Measurements from ENCODE around the gene ARHGAP10.
"Not testable (repeated sequence)": the region's sequence is repeated elsewhere in the genome, so short reads cannot be mapped to it uniquely, and the experiment has no call there.

ARHGAP10 gene

DNA sequence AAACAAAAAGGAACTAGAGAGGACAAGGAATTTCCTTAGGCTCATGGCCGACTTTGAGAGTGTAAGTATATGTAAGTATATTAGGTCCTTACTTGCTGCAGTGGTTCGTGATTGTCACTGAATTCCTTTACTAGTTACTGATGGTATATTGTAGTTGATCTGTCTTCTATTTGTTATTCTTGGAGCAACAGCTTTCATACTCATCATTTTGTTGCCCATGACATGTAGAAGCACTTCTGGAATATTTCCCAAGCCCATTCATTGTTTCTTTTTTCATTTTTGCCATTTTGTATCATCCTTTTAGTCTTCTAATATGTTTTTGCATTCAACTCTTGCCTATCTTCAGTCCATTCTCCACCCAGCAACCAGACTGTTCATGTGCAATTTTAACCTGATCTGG is 170.0 kb downstream of the ARHGAP10 start:
- DNase-seq (ENCODE audit: low spot score) = no peak
- H2BK15ac ChIP-seq (ENCODE audit: low read length) = no peak overlapping the region
- H2BK5ac ChIP-seq (ENCODE audit: low read length) = no peak overlapping the region
- no peaks in the 10 kb centered on the region for H3K27me3 ChIP-seq (ENCODE audit: control insufficient read depth in 3 of 3, insufficient read depth in 3 of 3, low read depth in 1 of 3, low read length in 3 of 3)
- no peak overlapping the region for H2BK120ac ChIP-seq (ENCODE audit: low read depth, low read length)
- H2AFZ ChIP-seq (ENCODE audit: low read length) = no peak overlapping the region
- H3K4me2 ChIP-seq (ENCODE audit: insufficient read depth, low read length, poor library complexity, severe bottlenecking) = no peak overlapping the region
- no peak overlapping the region for H4K8ac ChIP-seq (ENCODE audit: low read depth, low read length)
- no peak overlapping the region for H3K27ac ChIP-seq (replicated peaks; ENCODE audit: low read length)
- no peak overlapping the region for H2BK12ac ChIP-seq (ENCODE audit: low read length)
- H3K14ac ChIP-seq (ENCODE audit: low read length) = no peak overlapping the region
- H3K4me3 ChIP-seq (ENCODE audit: low read length in 2 of 2) = no peak overlapping the region
- H3K79me1 ChIP-seq (ENCODE audit: low read depth, low read length) = no peaks in the 10 kb centered on the region
- H3K18ac ChIP-seq (ENCODE audit: low read length) = no peak overlapping the region
- no peak overlapping the region for H3K9ac ChIP-seq (ENCODE audit: low read depth, low read length, poor library complexity)
- WGBS, 2 donors (ENCODE audit: extremely low coverage in 2 of 2, insufficient read length in 2 of 2, insufficient replicate concordance in 1 of 2) = no CpG with 5 or more reads among the region's 2 CpGs
- H3K36me3 ChIP-seq (replicated peaks in 1 of 2; ENCODE audit: control insufficient read depth in 2 of 2, insufficient read depth in 2 of 2, low read length in 2 of 2) = no peaks in the 10 kb centered on the region
- no peak overlapping the region for H2AK5ac ChIP-seq (ENCODE audit: low read depth, low read length)
- no peak overlapping the region for H3K4ac ChIP-seq (ENCODE audit: low read length)
- no peak overlapping the region for H4K91ac ChIP-seq (ENCODE audit: low read depth, low read length, poor library complexity)
- no peaks in the 10 kb centered on the region for H3K9me3 ChIP-seq (replicated peaks in 1 of 2; ENCODE audit: control insufficient read depth in 2 of 2, insufficient read depth in 1 of 2, low read depth in 1 of 2, low read length in 2 of 2)
- no peak overlapping the region for H3K23ac ChIP-seq (ENCODE audit: low read depth, low read length, poor library complexity)
- no peaks in the 10 kb centered on the region for H3K4me1 ChIP-seq (ENCODE audit: control insufficient read depth in 2 of 2, insufficient read depth in 1 of 2, low read depth in 1 of 2, low read length in 2 of 2)

GRCh38 chr4:147909225-147909624 is 177.3 kb downstream of the ARHGAP10 start:
- Histone ChIP-seq H4K8ac (ENCODE audit: low read depth, low read length) (no peak overlapping the region), H3K4me2 (ENCODE audit: insufficient read depth, low read length, poor library complexity, severe bottlenecking) (no peak overlapping the region), H4K91ac (ENCODE audit: low read depth, low read length, poor library complexity) (no peak overlapping the region), H3K4me3 (ENCODE audit: low read length in 2 of 2) (no peak overlapping the region), H3K4ac (ENCODE audit: low read length) (no peak overlapping the region), H3K9ac (ENCODE audit: low read depth, low read length, poor library complexity) (no peak overlapping the region), H3K18ac (ENCODE audit: low read length) (no peak overlapping the region), H2BK15ac (ENCODE audit: low read length) (no peak overlapping the region), H2AFZ (ENCODE audit: low read length) (no peak overlapping the region), H3K9me3 (replicated peaks in 1 of 2; ENCODE audit: control insufficient read depth in 2 of 2, insufficient read depth in 1 of 2, low read depth in 1 of 2, low read length in 2 of 2) (no peaks in the 10 kb centered on the region), H3K27ac (replicated peaks; ENCODE audit: low read length) (no peak overlapping the region), H3K36me3 (replicated peaks in 1 of 2; ENCODE audit: control insufficient read depth in 2 of 2, insufficient read depth in 2 of 2, low read length in 2 of 2) (no peaks in the 10 kb centered on the region), H2BK5ac (ENCODE audit: low read length) (no peak overlapping the region), H3K27me3 (ENCODE audit: control insufficient read depth in 3 of 3, insufficient read depth in 3 of 3, low read depth in 1 of 3, low read length in 3 of 3) (no peaks in the 10 kb centered on the region), H2AK5ac (ENCODE audit: low read depth, low read length) (no peak overlapping the region), H3K23ac (ENCODE audit: low read depth, low read length, poor library complexity) (no peak overlapping the region), H3K14ac (ENCODE audit: low read length) (no peak overlapping the region), H2BK12ac (ENCODE audit: low read length) (no peak overlapping the region), H3K4me1 (ENCODE audit: control insufficient read depth in 2 of 2, insufficient read depth in 1 of 2, low read depth in 1 of 2, low read length in 2 of 2) (no peaks in the 10 kb centered on the region), H2BK120ac (ENCODE audit: low read depth, low read length) (no peak overlapping the region), H3K79me1 (ENCODE audit: low read depth, low read length) (no peaks in the 10 kb centered on the region)
- no CpG with 5 or more reads among the region's 2 CpGs for WGBS, 2 donors (ENCODE audit: extremely low coverage in 2 of 2, insufficient read length in 2 of 2, insufficient replicate concordance in 1 of 2)
- DNase-seq (ENCODE audit: low spot score) = no peak

- Histone ChIP-seq H3K4me2 (ENCODE audit: insufficient read depth, low read length, poor library complexity, severe bottlenecking) (no peak overlapping the region), H2AFZ (ENCODE audit: low read length) (no peak overlapping the region), H3K27me3 (ENCODE audit: control insufficient read depth in 3 of 3, insufficient read depth in 3 of 3, low read depth in 1 of 3, low read length in 3 of 3) (no peaks in the 10 kb centered on the region), H3K9ac (ENCODE audit: low read depth, low read length, poor library complexity) (no peak overlapping the region), H3K14ac (ENCODE audit: low read length) (no peak overlapping the region), H3K18ac (ENCODE audit: low read length) (no peak overlapping the region), H2AK5ac (ENCODE audit: low read depth, low read length) (no peak overlapping the region), H3K4me3 (ENCODE audit: low read length in 2 of 2) (no peak overlapping the region), H3K4ac (ENCODE audit: low read length) (no peak overlapping the region), H3K23ac (ENCODE audit: low read depth, low read length, poor library complexity) (no peak overlapping the region), H3K4me1 (ENCODE audit: control insufficient read depth in 2 of 2, insufficient read depth in 1 of 2, low read depth in 1 of 2, low read length in 2 of 2) (no peaks in the 10 kb centered on the region), H3K36me3 (replicated peaks in 1 of 2; ENCODE audit: control insufficient read depth in 2 of 2, insufficient read depth in 2 of 2, low read length in 2 of 2) (no peaks in the 10 kb centered on the region), H3K79me1 (ENCODE audit: low read depth, low read length) (no peaks in the 10 kb centered on the region), H2BK12ac (ENCODE audit: low read length) (no peak overlapping the region), H4K8ac (ENCODE audit: low read depth, low read length) (no peak overlapping the region), H2BK5ac (ENCODE audit: low read length) (no peak overlapping the region), H2BK120ac (ENCODE audit: low read depth, low read length) (no peak overlapping the region), H3K9me3 (replicated peaks in 1 of 2; ENCODE audit: control insufficient read depth in 2 of 2, insufficient read depth in 1 of 2, low read depth in 1 of 2, low read length in 2 of 2) (no peaks in the 10 kb centered on the region), H2BK15ac (ENCODE audit: low read length) (no peak overlapping the region), H3K27ac (replicated peaks; ENCODE audit: low read length) (no peak overlapping the region), H4K91ac (ENCODE audit: low read depth, low read length, poor library complexity) (no peak overlapping the region)
- DNase-seq (ENCODE audit: low spot score) = no peak
- no CpG with 5 or more reads among the region's 3 CpGs for WGBS, 2 donors (ENCODE audit: extremely low coverage in 2 of 2, insufficient read length in 2 of 2, insufficient replicate concordance in 1 of 2)
Observed at GRCh38 chr4:147910315-147910714, 178.4 kb downstream of the ARHGAP10 start.

- H2AK5ac ChIP-seq (ENCODE audit: low read depth, low read length); H3K36me3 ChIP-seq (replicated peaks in 1 of 2; ENCODE audit: control insufficient read depth in 2 of 2, insufficient read depth in 2 of 2, low read length in 2 of 2); H2BK12ac ChIP-seq (ENCODE audit: low read length); H3K18ac ChIP-seq (ENCODE audit: low read length); DNase-seq (ENCODE audit: low spot score); H3K4me3 ChIP-seq (ENCODE audit: low read length in 2 of 2); H3K9me3 ChIP-seq (replicated peaks in 1 of 2; ENCODE audit: control insufficient read depth in 2 of 2, insufficient read depth in 1 of 2, low read depth in 1 of 2, low read length in 2 of 2); H4K8ac ChIP-seq (ENCODE audit: low read depth, low read length); H2BK15ac ChIP-seq (ENCODE audit: low read length); H3K23ac ChIP-seq (ENCODE audit: low read depth, low read length, poor library complexity); H3K4me1 ChIP-seq (ENCODE audit: control insufficient read depth in 2 of 2, insufficient read depth in 1 of 2, low read depth in 1 of 2, low read length in 2 of 2); H3K79me1 ChIP-seq (ENCODE audit: low read depth, low read length); H4K91ac ChIP-seq (ENCODE audit: low read depth, low read length, poor library complexity); H2BK120ac ChIP-seq (ENCODE audit: low read depth, low read length); H3K4ac ChIP-seq (ENCODE audit: low read length); H3K27me3 ChIP-seq (ENCODE audit: control insufficient read depth in 3 of 3, insufficient read depth in 3 of 3, low read depth in 1 of 3, low read length in 3 of 3); H3K27ac ChIP-seq (replicated peaks; ENCODE audit: low read length); H3K14ac ChIP-seq (ENCODE audit: low read length); H2BK5ac ChIP-seq (ENCODE audit: low read length); H2AFZ ChIP-seq (ENCODE audit: low read length); H3K4me2 ChIP-seq (ENCODE audit: insufficient read depth, low read length, poor library complexity, severe bottlenecking); H3K9ac ChIP-seq (ENCODE audit: low read depth, low read length, poor library complexity): not testable (repeated sequence)
- no CpG with 5 or more reads among the region's 2 CpGs for WGBS, 2 donors (ENCODE audit: extremely low coverage in 2 of 2, insufficient read length in 2 of 2, insufficient replicate concordance in 1 of 2)
Observed at GRCh38 chr4:147912106-147912505, 180.2 kb downstream of the ARHGAP10 start.
